ENCODE data around the gene HIP1R.

- TF ChIP-seq EZH2 (IDR thresholded peaks at IDR 0.05; ENCODE audit: insufficient read depth, poor library complexity, severe bottlenecking) (no peak), EZH2phosphoT487 (IDR thresholded peaks at IDR 0.05; ENCODE audit: insufficient read depth, low read depth) (no peak)
Observed at GRCh38 chr12:122853582-122854245, 18.5 kb downstream of the HIP1R start.

All from GM23248 (cell line).